HL-60 (cell line): ENCODE measurements around the gene KLHL13.

ENCODE experiments used
- DNase-seq, 2 experiments: peaks; one replicate each; pipeline ENCODE4 v3.0.0-alpha.2; 2010 to 2020; ENCODE audit warnings: low read depth in 1 of 2, low spot score in 1 of 2
- H3K27ac ChIP-seq: fragments of 250-450 bp; sonication (Bioruptor Pico); replicated peaks from 2 replicates; pipeline ENCODE4 v1.5.1; 2020; ENCODE audit warnings: mild to moderate bottlenecking, moderate library complexity
- H3K27me3 ChIP-seq: fragments of 250-450 bp; sonication (Bioruptor Pico); 2 replicates; pipeline ENCODE4 v1.5.1; 2021; ENCODE audit warnings: mild to moderate bottlenecking, moderate library complexity; ENCODE audit not compliant: insufficient read depth, poor library complexity, severe bottlenecking
- H3K4me3 ChIP-seq: replicated peaks from 2 replicates; pipeline ENCODE4 v1.5.1; 2011; ENCODE audit warnings: mild to moderate bottlenecking, control low read depth, low read length; ENCODE audit not compliant: insufficient read depth
- CTCF ChIP-seq: IDR thresholded peaks from one replicate; pipeline ENCODE4 v1.5.1; 2011; ENCODE audit warnings: low read length, control low read depth, inconsistent platforms; ENCODE audit not compliant: insufficient read depth
- GABPA ChIP-seq: IDR thresholded peaks from 2 replicates; pipeline ENCODE4 v1.6.1; 2012; ENCODE audit warnings: low read depth
- POLR2AphosphoS5 ChIP-seq: IDR thresholded peaks from 2 replicates; pipeline ENCODE4 v1.6.1; 2012; ENCODE audit warnings: low read depth
- REST ChIP-seq: IDR thresholded peaks from 2 replicates; pipeline ENCODE4 v1.6.1; 2012; ENCODE audit warnings: low read depth; ENCODE audit not compliant: insufficient replicate concordance
- SPI1 ChIP-seq: IDR thresholded peaks from 2 replicates; pipeline ENCODE4 v1.6.1; 2012; ENCODE audit warnings: low read depth, mild to moderate bottlenecking, borderline replicate concordance

KLHL13 gene

DNA sequence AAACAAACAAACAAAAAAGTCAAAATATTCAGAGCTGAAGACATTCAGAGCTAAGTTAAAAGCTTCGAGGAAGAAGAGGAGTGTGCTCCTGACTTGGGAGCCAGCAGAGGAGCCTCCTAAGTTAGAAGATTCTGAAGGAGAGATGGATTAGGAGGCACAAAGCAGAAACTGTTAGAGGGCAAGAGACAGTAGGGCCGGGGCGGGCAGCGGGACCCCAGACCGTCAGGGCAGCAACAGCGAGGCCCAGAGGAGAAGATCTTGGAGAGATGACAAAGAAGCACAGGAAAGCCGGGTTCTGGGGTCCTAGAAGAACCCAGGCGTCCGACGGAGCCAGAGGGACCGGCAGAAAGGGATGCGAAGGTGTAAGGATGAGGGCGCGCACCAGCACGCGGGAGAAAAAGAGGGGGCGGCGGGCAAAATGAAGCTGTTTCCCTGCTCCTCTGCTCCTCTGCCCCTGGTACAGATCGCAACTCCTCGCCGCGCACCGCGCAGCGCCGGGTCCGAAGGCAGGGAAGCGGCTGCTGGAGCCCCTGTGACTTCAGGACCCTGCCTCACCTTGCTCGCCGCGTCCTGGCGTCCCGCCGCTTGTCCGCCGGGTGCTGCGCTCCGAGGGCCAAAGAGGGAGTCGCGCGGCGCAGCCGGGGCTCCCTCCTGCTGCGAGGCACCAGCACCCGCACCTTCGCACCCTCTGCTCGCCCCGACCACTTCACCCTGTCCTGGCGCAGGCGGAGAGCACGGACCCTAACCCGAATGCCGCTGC lies 477 bp downstream of the KLHL13 start:
- H3K4me3 ChIP-seq, result peak overlapping the region; percentile 62
- no peak overlapping the region for H3K27ac ChIP-seq
- peak in 1 of 2 experiments; percentile 2 for DNase-seq
- no peaks in the 10 kb centered on the region for H3K27me3 ChIP-seq
- TF ChIP-seq SPI1, result no peak
- no peak for TF ChIP-seq POLR2AphosphoS5
- no peak for TF ChIP-seq CTCF

DNA sequence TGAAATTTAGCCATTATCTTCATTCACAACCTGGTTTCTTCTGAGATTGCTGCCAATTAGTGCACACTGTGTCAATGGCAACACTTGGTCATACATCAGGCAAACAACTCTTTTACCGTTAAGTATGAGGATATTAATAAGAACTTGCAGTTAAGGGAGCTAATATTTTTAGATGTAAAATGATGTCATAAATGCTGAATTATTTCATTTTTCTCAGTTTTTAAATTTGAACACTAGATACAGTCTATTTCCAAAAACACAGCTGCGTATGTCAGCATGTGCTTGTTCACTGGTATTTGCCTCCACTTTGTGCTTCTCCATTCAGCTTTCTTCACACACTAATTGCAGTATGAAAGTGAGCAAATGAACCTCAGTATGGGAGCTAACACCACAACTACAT lies 1.6 kb downstream of the KLHL13 start:
- no peak for TF ChIP-seq POLR2AphosphoS5
- TF ChIP-seq CTCF, result no peak
- no peak for TF ChIP-seq GABPA
- TF ChIP-seq REST, result no peak
- TF ChIP-seq SPI1, result no peak
- no peak for DNase-seq
- no peak overlapping the region for H3K4me3 ChIP-seq
- no peaks in the 10 kb centered on the region for H3K27me3 ChIP-seq
- H3K27ac ChIP-seq, result no peak overlapping the region

GRCh38 chrX:118109065-118109464 lies 7.5 kb downstream of the KLHL13 start:
- H3K4me3 ChIP-seq, result no peak overlapping the region
- DNase-seq, result no peak
- no peak overlapping the region for H3K27ac ChIP-seq
- no peaks in the 10 kb centered on the region for H3K27me3 ChIP-seq
- TF ChIP-seq CTCF (no peak), GABPA (no peak), REST (no peak), POLR2AphosphoS5 (no peak), SPI1 (no peak)

GRCh38 chrX:118108304-118108703 lies 8.3 kb downstream of the KLHL13 start:
- DNase-seq, result no peak
- no peak overlapping the region for H3K27ac ChIP-seq
- no peak overlapping the region for H3K4me3 ChIP-seq
- no peaks in the 10 kb centered on the region for H3K27me3 ChIP-seq
- TF ChIP-seq CTCF (no peak), REST (no peak), SPI1 (no peak), GABPA (no peak), POLR2AphosphoS5 (no peak)
